Measurements from ENCODE around the gene BIN1. TPM values are rescaled to one million over a fixed set of nuclear protein-coding genes. Genes with fewer than 3 reads are reported as not detected.

BIN1 gene
- total RNA-seq, 1 experiment from 2014 or later = 31.8 TPM

DNA sequence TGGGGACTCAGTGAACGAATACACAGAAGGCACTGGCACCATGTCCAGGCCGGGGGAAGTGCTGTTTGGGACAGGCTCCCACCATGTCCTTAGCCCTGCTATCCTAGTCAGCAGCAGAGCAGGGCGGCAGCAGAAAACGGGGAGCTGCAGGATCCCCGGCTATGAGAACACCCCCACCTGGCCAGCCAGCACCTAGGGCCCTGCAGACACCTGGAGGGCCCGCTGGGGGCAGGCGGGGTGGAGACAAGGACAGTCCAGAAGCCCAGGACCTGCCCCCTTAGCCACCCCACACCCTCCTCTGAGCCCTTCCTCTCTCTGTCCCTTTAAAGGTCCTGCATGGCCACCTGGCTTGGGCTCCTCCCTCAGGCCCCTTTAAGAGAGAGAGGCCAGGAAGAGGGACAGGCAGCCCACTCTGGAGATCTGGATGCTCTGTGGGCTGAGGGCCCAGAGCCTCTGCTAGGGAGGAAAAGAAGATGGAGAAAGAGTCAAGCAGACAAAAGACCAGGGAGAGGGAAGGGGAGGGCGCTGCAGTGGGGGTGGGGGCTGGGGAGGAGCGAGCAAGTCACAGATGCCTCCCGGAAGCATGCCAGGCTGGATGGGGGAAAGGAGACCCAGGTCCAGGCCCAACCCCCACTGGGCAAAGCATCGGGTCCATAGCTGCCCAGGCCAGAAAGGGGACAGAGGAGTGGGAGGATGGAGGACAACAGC lies 48.6 kb downstream of the BIN1 start:
- TF ChIP-seq YY1 (IDR thresholded peaks at IDR 0.05; ENCODE audit: extremely low read depth, insufficient replicate concordance, low read depth, low read length) = no peak
- TF ChIP-seq SRF (IDR thresholded peaks at IDR 0.05; ENCODE audit: low read depth) = no peak
- TF ChIP-seq EZH2 (IDR thresholded peaks at IDR 0.05) = no peak
- TF ChIP-seq, protein P1, sequence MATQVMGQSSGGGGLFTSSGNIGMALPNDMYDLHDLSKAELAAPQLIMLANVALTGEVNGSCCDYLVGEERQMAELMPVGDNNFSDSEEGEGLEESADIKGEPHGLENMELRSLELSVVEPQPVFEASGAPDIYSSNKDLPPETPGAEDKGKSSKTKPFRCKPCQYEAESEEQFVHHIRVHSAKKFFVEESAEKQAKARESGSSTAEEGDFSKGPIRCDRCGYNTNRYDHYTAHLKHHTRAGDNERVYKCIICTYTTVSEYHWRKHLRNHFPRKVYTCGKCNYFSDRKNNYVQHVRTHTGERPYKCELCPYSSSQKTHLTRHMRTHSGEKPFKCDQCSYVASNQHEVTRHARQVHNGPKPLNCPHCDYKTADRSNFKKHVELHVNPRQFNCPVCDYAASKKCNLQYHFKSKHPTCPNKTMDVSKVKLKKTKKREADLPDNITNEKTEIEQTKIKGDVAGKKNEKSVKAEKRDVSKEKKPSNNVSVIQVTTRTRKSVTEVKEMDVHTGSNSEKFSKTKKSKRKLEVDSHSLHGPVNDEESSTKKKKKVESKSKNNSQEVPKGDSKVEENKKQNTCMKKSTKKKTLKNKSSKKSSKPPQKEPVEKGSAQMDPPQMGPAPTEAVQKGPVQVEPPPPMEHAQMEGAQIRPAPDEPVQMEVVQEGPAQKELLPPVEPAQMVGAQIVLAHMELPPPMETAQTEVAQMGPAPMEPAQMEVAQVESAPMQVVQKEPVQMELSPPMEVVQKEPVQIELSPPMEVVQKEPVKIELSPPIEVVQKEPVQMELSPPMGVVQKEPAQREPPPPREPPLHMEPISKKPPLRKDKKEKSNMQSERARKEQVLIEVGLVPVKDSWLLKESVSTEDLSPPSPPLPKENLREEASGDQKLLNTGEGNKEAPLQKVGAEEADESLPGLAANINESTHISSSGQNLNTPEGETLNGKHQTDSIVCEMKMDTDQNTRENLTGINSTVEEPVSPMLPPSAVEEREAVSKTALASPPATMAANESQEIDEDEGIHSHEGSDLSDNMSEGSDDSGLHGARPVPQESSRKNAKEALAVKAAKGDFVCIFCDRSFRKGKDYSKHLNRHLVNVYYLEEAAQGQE (IDR thresholded peaks at IDR 0.05; ENCODE audit: low read depth) = no peak
- TF ChIP-seq CEBPB (IDR thresholded peaks at IDR 0.05; ENCODE audit: low read depth) = no peak
- TF ChIP-seq EZH2phosphoT487 (IDR thresholded peaks at IDR 0.05; ENCODE audit: borderline replicate concordance) = no peak
- no peak for TF ChIP-seq EGR1 (IDR thresholded peaks at IDR 0.05; ENCODE audit: low read depth)
- Histone ChIP-seq H3K36me3 (ENCODE audit: control insufficient read depth in 1 of 2, insufficient read depth in 2 of 2, low read length in 2 of 2) (no peaks in the 10 kb centered on the region; a peak in 1 of 4 replicates), H3K4me3 (replicated peaks in 1 of 2; ENCODE audit: low read depth in 1 of 2, low read length in 2 of 2) (no peak overlapping the region), H3K79me2 (ENCODE audit: insufficient read depth, low read length) (no peaks in the 10 kb centered on the region), H4K20me1 (ENCODE audit: insufficient read depth) (no peaks in the 10 kb centered on the region), H3K27me3 (ENCODE audit: insufficient read depth, low read length) (no peaks in the 10 kb centered on the region), H3K9me3 (ENCODE audit: control insufficient read depth in 1 of 2, insufficient read depth in 1 of 2, low read depth in 1 of 2, low read length in 2 of 2) (no peaks in the 10 kb centered on the region), H3K4me2 (ENCODE audit: low read length) (no peak overlapping the region), H2AFZ (ENCODE audit: low read depth, low read length, poor library complexity, severe bottlenecking) (no peak overlapping the region), H3K27ac (ENCODE audit: low read depth, low read length) (no peak overlapping the region), H3K4me1 (ENCODE audit: control insufficient read depth in 1 of 2, insufficient read depth in 2 of 2, low read length in 2 of 2) (peaks cover 0 to 17% of the 10 kb centered on the region in 2 experiments; a peak in 3 of 4 replicates), H3K9me2 (ENCODE audit: insufficient read depth) (no peaks in the 10 kb centered on the region), H3K9ac (ENCODE audit: low read length) (no peak overlapping the region)
- ATAC-seq (no peak), DNase-seq (ENCODE audit: low read depth, low spot score) (no peak)
- ChIA-PET POLR2A (no interaction called here), CTCF (no interaction called here), RAD21 (ENCODE audit: low non-redundant PET in 1 of 2, low total read pairs in 2 of 2, uncharacterized antibody in 2 of 2, unreplicated experiment in 2 of 2) (no interaction called here)
- BruUV-seq (replicated peaks) = no TSS peak
- intact Hi-C loops (cut with micrococcal nuclease) = no loop called here
